HG03097 (cell line): ENCODE results near the gene PRKAG2.

Experiments
- ATAC-seq: cut with Tn5 transposase; IDR thresholded peaks from one replicate; pipeline ENCODE4 v1.9.1; 2021; ENCODE audit not compliant: unreplicated experiment, low FRiP score

Gene PRKAG2

GRCh38 chr7:151687523-151688235 lies 189.2 kb downstream of the PRKAG2 start:
- no peak for ATAC-seq

GRCh38 chr7:151686826-151687225 lies 190.1 kb downstream of the PRKAG2 start:
- ATAC-seq = no peak

GRCh38 chr7:151686016-151686766 lies 190.7 kb downstream of the PRKAG2 start:
- ATAC-seq = no peak

GRCh38 chr7:151684408-151685175 lies 192.3 kb downstream of the PRKAG2 start:
- no peak for ATAC-seq

- no peak for ATAC-seq
Observed at GRCh38 chr7:151683615-151684407, 193.1 kb downstream of the PRKAG2 start.

- no peak for ATAC-seq
Observed at GRCh38 chr7:151682831-151683614, 193.9 kb downstream of the PRKAG2 start.

- no peak for ATAC-seq
Observed at GRCh38 chr7:151681726-151682125, 195.2 kb downstream of the PRKAG2 start.

GRCh38 chr7:151680810-151681209 lies 196.1 kb downstream of the PRKAG2 start:
- no peak for ATAC-seq

- ATAC-seq = no peak
Observed at GRCh38 chr7:151679881-151680612, 196.9 kb downstream of the PRKAG2 start.

- ATAC-seq = no peak
Observed at GRCh38 chr7:151679071-151679708, 197.7 kb downstream of the PRKAG2 start.

GRCh38 chr7:151678227-151678604 lies 198.7 kb downstream of the PRKAG2 start:
- ATAC-seq = no peak

- ATAC-seq = no peak
Observed at GRCh38 chr7:151677581-151678226, 199.2 kb downstream of the PRKAG2 start.

- no peak for ATAC-seq
Observed at GRCh38 chr7:151676759-151677158, 200.2 kb downstream of the PRKAG2 start.

- no peak for ATAC-seq
Observed at GRCh38 chr7:151675196-151675920, 201.6 kb downstream of the PRKAG2 start.

GRCh38 chr7:151674161-151674920 lies 202.6 kb downstream of the PRKAG2 start:
- no peak for ATAC-seq

GRCh38 chr7:151673216-151673615 lies 203.7 kb downstream of the PRKAG2 start:
- no peak for ATAC-seq

GRCh38 chr7:151672716-151673115 lies 204.2 kb downstream of the PRKAG2 start:
- no peak for ATAC-seq
